Hepatic stellate cell (primary cell): Measurements from ENCODE around the gene SLC25A23.

Experiments
- DNase-seq: peaks from one replicate; pipeline ENCODE4 v3.0.0; 2011; ENCODE audit warnings: low spot score

The SLC25A23 gene

DNA sequence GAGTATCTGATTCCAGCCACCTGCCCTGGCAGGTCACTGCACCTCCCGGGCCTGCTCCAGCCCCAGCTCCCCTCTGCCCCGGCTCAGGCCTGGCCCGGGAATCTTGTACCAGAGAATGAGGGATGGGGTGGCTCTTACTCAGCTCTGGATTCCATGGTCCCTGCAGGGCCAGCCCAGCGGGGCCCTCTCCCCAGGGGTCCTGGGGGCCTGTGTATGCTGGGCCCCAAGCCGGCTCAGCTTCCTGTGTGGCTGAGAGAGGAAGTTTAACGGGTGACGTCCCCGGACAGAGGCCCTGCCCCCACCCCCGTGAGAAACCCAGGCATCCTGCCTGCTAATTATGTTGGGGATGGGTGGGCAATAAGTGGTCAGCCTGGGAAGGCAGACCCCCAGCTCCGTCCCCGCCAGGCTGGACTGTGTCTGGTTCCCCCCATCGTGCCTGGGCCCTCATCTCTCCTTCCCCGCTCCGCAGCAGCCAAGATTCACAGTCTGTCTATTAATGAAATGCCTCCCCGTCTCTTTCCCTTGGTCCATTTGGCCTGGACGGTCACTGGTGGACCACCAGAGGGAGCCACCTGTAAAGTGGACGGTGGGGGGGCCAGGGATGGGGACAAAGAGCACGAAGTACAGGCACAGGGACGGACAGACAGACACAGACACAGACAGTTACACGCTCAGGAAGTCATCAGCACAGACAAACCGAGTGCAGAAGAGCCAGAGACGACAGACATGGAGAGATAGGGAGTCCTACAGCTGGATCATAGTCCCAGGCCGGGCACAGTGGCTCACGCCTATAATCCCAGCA lies 22.1 kb upstream of the SLC25A23 start, which contains the start of gene DENND1C:
Gene DENND1C, minus strand, starts transcription at position 247 of the 802 bp plus-strand sequence. Its CDS starts 92 bp downstream, at position 155.
- no peak for DNase-seq

DNA sequence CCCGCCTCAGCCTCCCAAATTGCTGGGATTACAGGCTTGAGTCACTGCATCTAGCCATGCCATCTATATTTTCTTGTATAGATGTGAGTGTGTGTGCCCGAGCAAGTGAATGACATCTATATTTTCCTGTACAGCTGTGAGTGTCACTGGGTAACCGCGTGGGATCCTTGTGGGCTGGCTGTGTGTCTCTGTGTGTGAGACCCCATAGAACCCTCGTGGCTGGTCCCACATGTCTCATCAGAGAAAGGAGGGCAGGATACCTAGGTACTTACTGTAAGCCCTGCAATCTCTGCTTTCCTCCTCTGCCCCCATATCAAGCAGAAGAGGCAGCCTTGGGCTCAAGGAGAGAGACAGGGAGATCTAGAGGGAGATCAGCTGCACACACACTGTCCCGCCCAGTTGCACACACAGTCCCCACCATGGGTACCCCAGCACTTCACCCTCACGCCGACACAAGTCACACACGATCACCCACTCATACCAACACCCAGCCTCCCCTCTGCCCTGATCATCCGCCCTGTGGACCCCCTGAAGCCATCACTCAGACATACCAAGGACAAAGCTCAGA lies 21.3 kb upstream of the SLC25A23 start:
- no peak for DNase-seq

DNA sequence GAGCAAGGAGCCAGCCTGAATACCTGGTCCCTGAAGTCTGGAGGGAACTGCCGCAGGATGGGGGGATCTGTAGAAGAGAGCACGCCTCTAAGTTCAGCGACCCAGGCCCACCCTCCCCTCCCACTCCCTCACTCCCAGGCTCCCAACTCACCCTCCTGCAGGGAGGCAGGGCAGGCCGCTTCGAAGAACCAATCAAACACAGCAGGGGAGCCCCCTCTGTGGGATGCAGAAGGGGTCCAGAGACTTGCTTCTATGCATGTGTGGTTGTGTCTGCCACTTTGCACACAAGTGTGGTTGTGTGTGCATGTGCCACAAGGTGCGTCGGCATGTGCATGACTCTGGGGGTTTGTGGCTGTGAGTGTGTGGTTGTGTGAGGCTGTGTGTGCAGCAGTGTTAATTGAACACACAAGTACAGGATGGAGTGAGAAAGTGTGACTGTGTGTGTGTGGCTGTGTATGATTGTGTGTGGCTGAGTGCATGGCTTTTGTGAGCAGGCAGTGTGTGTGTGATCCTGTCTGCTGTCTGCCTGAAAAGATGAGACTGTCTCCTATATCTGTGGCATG lies 20.3 kb upstream of the SLC25A23 start:
- DNase-seq = no peak

DNA sequence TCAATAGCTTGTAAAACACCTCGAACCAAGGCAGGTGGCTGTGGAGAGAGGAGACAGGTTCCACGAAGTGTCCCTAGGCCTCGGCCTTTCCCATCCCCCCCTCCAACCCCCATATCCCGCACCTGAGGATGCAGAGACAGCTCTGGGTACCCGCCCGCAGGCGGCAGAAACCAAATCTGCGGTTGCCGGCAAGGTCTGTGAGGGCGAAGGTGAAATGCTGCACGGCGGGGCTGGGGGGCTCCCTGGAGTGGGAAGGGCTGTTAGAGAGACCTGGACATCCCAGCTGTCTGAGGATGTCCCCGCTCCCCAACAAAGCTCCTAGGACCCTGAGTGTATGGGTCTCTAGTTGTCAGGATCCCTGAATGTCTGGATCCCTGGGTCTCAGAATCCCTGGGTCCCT lies 19.2 kb upstream of the SLC25A23 start:
- DNase-seq = no peak

DNA sequence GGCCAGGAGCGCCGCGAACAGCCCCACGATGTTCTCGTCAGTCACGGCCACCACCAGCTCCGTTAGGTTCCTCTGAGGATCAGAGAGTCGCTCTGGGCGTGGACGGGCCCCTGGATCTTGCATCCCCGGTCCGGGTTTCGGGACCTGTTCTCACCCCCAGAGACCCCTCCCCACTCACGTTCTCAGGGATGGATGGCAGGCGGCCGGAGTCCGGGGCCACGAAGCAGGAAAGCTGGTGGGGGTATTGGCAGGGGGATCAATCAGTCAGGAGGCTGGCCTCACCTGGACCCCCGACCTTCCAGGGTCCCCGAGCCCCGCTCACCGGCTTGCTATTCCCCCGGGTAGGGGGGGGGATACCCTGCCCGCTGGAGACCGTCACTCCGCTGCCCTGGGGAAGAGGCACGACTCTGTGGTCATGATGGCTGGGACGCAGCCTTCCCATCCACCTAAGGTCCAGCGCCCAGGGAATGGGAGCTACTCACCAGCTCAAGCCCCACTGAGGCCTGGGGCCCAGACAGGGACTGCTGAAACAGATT lies 17.4 kb upstream of the SLC25A23 start:
- DNase-seq = no peak

DNA sequence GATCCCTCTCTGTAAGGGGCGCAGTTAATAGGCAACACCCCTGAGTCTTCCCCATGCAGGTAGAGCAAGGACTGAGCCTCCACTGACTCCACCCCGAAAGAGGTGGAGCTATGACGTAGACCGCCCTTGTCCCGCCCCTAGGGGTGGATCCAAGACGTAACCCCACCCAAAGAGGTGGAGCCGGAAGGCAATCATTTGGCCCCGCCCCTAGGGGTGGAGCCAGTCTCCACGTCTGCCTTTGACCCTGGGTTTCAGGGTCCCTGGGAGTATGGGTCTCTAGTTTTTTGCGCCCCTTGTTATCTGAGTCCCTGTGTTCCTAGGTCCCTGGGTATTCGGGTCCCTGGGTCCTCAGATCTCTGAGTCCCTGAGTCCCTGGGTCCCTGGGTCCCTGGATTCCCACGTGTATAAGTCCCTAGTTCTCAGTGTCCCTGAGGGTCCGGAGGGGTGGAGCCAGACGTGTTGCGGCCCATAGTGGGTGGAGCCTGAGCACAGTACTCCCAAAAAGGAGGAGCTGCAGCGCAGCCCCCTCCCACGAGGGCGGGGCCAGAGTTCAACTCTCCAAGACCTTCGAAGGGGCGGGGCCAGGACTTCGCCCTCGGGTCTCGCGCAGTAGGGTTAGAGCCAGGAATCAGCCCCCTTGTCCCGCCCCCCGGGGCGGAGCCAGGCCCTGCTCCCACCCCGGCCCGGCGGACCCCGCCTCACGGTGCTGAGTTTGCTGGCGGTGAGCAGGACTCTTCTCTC lies 16.7 kb upstream of the SLC25A23 start:
- DNase-seq = no peak

DNA sequence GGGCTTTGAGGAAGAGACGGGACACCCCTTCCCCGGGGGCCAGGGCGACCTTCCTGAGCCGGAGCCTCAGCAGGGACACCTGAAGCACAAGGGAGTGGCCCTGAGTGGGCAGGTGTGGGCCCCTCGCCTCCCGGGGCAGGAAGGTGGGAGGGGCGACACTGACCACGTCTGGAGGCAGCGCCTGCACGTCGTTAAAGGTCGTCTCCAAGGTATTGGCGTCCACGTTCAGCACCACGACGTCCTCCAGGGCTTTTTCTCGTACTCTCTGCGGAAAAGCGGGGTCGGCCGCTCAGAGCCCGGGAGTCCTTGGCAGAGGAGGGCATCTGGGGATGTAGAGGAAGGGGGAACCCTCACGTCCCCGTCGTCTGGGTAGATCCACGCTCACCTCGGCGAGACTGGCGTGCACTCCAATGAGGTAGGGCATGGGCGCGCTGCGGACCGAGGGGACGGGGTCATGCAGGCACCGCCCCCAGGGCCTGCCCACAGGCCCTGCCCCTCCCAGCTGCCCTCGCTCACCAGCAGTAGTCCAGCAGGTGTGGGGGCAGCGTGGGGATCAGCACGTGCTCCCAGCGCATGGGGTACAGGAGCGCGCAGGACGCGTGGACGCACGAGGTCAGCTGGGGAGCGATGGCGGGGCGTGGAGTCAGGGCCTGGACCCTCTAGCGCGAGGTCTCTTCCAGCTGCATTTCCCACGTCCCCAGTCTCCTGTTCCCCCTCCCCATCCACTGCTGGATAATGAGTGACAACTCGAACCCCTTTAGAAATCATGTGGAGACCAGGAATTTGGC lies 15.9 kb upstream of the SLC25A23 start:
- DNase-seq = no peak

DNA sequence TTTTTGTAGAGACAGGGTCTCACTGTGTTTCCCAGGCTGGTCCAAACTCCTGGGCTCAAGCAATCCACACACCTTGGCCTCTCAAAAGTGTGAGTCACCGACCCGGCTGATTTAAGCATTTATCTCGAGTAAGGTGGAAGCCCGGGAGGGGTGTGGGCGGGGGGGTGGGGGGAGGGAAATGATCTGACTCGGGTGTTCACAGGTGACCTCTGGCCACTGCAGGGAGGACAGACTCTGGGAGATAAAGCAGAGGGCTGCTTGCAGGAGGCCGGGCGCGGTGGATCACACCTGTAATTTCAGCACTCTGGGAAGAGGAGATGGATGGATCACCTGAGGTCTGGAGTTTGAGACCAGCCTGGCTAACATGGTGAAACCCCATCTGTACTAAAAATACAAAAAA lies 14.1 kb upstream of the SLC25A23 start:
- DNase-seq = no peak

DNA sequence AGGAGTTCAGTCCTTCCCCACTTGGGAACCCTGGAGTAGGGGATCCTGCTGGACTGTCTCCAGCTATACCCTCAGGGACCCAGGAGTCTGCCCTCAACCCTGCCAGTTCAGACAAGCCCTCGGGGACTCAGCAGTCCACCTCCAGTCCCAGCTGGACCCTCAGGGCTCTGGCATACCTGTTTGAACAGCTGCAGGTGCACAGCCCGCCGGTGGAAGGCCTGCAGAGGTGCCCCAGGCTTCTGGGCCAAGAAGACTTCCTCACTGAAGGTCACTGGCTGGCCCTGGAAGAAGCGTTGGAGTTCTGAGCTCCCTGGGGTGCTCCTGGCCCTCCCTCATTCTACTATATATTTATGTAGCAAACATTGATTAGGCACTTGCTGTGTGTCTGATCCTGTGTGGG lies 13.1 kb upstream of the SLC25A23 start:
- no peak for DNase-seq

DNA sequence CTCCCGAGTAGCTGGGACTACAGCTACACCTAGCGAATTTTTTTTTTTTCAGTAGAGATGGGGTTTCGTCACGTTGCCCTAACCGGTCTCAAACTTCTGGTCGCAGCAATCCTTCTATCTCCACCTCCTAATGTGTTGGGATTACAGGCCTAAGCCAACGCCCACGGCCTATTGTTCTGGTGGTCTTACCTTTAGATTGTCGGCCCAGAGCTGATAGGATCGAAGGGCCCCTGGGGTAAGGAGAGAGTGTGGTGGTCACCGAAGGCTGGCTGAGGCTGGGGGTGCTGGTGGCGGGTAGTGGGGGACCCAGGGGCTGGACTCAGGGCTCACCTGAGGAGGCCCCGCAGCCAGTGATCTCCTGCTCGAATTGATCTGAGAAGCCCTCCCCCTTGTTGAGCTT lies 11.5 kb upstream of the SLC25A23 start:
- no peak for DNase-seq

DNA sequence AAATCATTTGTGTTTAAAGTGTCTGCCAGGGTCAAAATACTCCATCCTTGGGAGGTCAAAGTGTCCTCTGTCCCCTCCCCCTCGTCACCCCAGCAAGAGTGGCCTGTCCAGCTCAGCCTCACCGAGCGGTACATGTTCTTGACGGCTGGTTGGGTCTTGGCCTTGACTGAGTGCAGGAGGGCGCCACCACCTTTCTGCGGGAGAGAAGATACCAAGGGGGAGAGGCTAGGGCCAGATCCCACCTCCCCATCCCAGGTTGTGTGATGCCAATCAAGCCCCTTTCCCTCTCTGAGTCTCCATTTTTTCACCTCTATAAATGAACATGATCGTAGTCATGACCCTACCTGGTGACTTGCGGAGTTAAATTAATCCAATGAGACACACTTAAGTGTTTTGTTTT lies 10.6 kb upstream of the SLC25A23 start:
- DNase-seq = no peak

DNA sequence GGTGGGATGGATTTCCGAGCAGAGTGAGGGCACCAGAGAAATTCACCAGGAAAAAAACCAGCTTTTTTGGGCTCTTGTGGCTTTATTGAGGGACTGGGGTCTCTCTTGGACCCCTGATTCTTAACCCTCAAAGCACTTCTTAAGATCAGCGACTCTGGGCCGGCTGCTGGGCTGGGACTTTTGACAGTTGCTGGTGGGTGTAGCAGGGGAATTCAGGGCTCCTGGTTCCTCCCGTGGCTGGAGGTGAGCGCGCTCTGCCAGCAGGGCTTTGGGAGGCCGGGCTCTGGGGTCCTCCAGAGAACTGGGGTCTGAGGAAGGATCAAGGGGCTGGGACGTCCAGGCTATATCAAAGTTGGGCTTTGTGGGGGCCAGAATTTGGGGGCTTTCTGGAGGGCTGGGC lies 7.8 kb upstream of the SLC25A23 start:
- DNase-seq = no peak

DNA sequence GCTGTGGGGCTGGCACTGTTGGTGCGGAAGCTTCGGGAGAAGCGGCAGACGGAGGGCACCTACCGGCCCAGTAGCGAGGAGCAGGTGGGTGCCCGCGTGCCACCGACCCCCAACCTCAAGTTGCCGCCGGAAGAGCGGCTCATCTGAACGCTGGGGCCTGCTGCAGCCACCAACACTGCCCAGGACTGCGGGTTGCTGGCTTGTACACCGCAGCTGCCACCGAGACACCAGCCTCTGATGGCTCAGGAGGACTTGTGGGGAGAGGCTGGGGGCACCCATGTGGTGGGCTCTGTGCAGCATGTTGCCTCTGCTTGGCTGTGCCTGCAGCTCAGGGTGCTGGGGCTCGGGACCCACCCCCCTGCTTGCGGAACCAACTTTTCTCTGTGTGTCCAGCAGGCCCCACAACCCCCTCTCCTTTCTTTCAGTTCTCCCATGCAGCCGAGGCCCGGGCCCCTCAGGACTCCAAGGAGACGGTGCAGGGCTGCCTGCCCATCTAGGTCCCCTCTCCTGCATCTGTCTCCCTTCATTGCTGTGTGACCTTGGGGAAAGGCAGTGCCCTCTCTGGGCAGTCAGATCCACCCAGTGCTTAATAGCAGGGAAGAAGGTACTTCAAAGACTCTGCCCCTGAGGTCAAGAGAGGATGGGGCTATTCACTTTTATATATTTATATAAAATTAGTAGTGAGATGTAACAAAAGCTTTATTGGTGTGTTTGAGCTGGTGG lies 7.1 kb upstream of the SLC25A23 start:
- DNase-seq = no peak

DNA sequence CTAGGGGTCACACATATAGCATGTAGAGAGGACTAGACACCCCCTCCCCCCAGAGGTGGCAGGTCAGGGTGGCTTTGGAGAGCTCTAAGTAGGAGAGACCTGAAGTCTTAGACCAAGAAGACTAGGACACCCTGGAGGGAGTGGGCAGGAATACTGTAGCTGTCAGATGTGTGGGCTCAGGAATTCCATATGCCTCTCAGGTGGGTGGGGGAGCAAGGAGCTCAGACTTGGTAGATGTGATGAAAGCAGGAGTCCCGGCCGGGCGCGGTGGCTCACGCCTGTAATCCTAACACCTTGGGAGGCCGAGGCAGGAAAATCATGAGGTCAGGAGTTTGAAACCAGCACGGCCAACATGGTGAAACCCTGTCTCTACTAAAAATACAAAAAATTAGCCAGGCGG lies 6.1 kb upstream of the SLC25A23 start:
- DNase-seq = no peak

DNA sequence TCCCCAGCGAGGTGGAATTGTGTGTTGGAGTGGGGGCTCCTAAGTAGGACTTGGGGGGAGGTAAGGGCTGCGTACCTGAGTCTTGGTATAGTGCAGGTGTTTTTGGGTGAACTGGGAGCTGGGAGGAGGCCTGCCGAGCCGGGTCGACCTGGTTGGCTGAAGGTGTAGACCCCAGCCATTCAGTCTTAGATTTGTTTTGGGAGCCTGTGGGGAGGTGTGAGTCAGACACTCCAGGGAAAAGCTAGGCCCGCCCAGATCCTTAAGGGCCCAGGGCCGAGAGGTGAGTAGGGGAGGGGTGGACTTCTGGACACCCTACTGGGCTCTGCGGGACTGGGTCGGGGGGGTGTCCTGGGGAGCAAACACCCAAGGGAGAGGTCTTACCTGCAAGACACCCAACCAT lies 5.4 kb upstream of the SLC25A23 start:
- no peak for DNase-seq

DNA sequence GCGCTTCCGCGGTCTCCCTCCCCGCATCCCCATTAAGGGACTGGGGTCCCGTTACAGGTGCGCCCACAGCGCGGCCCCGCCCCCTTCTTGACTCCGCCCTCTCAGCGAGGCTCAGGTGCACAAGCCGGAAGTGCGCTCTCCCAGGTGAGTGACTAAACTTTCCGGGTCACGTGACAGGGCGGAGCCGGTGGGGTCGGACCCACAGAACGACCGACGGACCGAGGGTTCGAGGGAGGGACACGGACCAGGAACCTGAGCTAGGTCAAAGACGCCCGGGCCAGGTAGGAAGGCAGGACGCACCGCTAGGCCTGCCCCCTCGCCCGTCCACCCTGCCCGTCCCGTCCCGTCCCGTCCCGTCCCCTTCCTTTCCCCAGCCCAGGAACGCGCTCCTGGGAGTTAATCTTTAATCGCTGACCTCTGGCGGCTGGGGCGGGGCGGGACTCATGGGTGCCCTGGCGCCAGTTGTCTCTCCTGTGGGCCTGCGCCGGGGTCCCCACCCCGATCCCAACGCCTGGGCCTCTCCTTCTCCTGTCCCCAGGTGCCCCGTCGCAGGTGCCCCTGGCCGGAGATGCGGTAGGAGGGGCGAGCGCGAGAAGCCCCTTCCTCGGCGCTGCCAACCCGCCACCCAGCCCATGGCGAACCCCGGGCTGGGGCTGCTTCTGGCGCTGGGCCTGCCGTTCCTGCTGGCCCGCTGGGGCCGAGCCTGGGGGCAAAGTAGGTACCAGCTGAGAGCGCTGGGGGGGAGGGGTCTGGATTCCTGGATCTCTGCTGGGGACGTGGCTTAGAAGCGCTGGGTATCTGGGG lies 4.7 kb upstream of the SLC25A23 start, which contains the start of gene CRB3:
Gene CRB3, plus strand, starts transcription at position 202 of the 804 bp plus-strand sequence. Its CDS starts 431 bp downstream, at position 633.
- DNase-seq = no peak

DNA sequence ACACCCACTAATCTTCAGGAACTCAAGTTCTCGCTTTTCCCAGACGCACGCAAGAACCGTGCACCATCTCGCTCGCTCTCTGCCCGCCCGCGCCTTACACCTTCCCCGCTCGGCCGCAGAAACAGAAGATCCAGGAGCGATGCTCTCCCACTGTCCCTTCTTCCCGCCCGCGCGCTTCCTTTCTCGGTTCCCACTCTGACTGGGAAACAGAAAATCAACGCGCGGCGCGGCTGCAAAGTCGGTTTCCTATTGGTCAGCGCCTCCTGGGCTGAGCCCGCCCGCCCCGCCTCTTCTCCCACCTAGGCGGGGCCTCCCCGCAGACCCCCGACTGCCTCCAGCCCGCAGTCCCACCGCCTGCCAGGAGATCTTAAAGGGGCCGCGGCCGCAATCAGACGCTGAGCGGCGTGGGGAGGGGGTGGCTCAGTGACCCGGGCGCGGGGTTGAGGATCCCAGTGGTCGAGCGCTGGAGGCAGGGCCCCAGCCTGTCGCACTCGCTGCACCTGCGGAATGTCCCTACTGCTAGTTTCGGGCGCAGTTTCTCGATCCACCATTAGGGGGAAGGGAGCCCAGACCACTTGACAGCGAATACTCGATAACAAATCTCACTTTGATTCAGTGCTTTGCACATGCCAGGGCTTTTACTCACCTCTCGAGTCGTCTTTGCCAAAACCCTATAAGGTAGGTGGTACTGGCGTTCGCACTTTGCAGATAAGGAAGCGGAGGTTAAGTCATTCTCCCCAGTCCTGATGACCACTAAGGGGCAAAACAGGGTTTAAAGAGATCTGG lies 700 bp upstream of the SLC25A23 start:
- peak; percentile 98 for DNase-seq

DNA sequence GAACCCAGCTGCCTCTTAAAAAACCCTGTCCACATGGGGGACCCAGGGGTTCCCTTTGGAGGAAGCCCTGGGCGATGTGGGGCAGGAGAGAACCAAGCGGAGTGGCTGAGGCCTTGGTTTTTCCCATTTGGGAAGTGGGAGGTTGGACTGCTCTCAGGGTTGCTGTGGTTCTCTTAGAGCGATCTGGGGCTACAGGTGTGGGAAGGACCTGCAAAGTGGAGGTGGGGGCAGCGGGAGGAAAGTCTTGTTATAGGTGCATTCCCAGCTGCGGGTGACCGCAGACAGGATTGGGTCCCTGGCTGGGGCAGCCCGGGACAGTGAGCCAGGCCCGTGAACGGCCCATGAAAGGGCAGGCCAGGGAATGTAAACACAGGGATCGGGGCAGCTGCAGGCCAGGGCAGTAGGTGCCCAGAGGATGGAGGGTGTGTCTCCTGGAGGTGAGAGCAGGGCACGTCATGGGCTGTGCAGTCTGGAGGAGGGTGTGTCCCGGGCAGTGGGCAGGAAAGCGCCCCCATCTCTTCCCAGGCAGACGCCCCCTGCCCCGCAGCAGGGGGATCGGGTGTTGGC lies 814 bp downstream of the SLC25A23 start:
- DNase-seq = no peak
